Suprapubic skin (tissue), 4 donors: ENCODE data around the gene JAK1.

Experiments used
- EP300 ChIP-seq: sonication (generic); formaldehyde crosslinking; IDR thresholded peaks from one replicate; pipeline ENCODE4 v1.6.1; 2017; ENCODE audit warnings: antibody characterized with exemption
- POLR2A ChIP-seq, 2 donors: fragments of 450-650 bp; IDR thresholded peaks; one replicate each; pipeline ENCODE4 v1.6.1; 2017; ENCODE audit warnings: antibody characterized with exemption in 2 of 2, mild to moderate bottlenecking in 2 of 2, moderate library complexity in 2 of 2
- POLR2AphosphoS5 ChIP-seq, 3 donors: sonication (generic); formaldehyde crosslinking; IDR thresholded peaks; one replicate each; pipeline ENCODE4 v1.6.1; 2017; ENCODE audit warnings: antibody characterized with exemption in 3 of 3
- TF ChIP-seq, protein P1 (sequence below), 2 donors: fragments of 200-600 bp in 1 of 2; fragments of 450-650 bp in 1 of 2; sonication (generic) in 1 of 2; IDR thresholded peaks; one replicate each; pipeline ENCODE4 v1.5.1; 2016 to 2019; ENCODE audit warnings: antibody characterized with exemption in 2 of 2, mild to moderate bottlenecking in 1 of 2, moderate library complexity in 1 of 2

DNA sequence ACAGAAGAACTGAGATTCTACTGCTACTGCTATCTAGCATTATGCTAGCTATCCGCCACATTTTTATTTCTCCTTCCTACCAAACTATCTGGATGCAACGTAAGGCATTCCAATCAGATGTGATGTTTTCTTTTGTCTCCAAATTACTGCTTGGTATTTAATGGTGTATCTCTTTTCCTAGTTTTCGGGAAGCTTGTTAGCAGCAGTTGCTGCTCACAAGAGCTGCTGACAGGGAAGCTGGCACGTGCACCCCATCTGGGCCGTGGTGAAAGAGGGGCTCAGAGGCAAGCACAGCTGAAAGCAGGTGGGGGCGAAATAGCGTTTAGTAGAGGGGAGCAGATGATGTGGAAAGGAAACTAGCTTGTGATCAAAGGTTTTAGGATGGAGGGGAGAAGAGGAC is 57.3 kb downstream of the JAK1 start:
- TF ChIP-seq, protein P1, sequence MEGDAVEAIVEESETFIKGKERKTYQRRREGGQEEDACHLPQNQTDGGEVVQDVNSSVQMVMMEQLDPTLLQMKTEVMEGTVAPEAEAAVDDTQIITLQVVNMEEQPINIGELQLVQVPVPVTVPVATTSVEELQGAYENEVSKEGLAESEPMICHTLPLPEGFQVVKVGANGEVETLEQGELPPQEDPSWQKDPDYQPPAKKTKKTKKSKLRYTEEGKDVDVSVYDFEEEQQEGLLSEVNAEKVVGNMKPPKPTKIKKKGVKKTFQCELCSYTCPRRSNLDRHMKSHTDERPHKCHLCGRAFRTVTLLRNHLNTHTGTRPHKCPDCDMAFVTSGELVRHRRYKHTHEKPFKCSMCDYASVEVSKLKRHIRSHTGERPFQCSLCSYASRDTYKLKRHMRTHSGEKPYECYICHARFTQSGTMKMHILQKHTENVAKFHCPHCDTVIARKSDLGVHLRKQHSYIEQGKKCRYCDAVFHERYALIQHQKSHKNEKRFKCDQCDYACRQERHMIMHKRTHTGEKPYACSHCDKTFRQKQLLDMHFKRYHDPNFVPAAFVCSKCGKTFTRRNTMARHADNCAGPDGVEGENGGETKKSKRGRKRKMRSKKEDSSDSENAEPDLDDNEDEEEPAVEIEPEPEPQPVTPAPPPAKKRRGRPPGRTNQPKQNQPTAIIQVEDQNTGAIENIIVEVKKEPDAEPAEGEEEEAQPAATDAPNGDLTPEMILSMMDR (IDR thresholded peaks at IDR 0.05): no peak
- no peak for TF ChIP-seq EP300
- no peak for TF ChIP-seq POLR2AphosphoS5 (IDR thresholded peaks at IDR 0.05)
- TF ChIP-seq POLR2A (IDR thresholded peaks at IDR 0.05): no peak
